HTERT RPE-1 (cell line): Measurements from ENCODE around the gene NEFH.
"Not testable (repeated sequence)": the region's sequence is repeated elsewhere in the genome, so short reads cannot be mapped to it uniquely, and the experiment has no call there.

ENCODE experiments used
- in situ Hi-C: fragments of 300-500 bp; cut with MboI; formaldehyde crosslinking; loops from 4 replicates; pipeline ENCODE4 v1.14.3; 2020; ENCODE audit warnings: low sequenced_read_pairs

NEFH gene

GRCh38 chr22:29479417-29480261, at the start of gene NEFH:
Gene NEFH (plus strand): TSS chr22:29480218. CDS start chr22:29480263, 45 bp downstream.
- in situ Hi-C loops, result no loop called here

- in situ Hi-C loops, result no loop called here
Observed at GRCh38 chr22:29431986-29432385, 48.0 kb upstream of the NEFH start.

- in situ Hi-C loops, result no loop called here
Observed at GRCh38 chr22:29433856-29434255, 46.2 kb upstream of the NEFH start.

- in situ Hi-C loops, result no loop called here
Observed at GRCh38 chr22:29434288-29434687, 45.7 kb upstream of the NEFH start.

- in situ Hi-C loops, result no loop called here
Observed at GRCh38 chr22:29435236-29436136, 44.5 kb upstream of the NEFH start.

- in situ Hi-C loops, result not testable (repeated sequence)
Observed at GRCh38 chr22:29438283-29438682, 41.7 kb upstream of the NEFH start, which contains the start of gene RFPL1. Gene RFPL1 (plus strand): TSS chr22:29438583.

- in situ Hi-C loops, result no loop called here
Observed at GRCh38 chr22:29442976-29443375, 37.0 kb upstream of the NEFH start.

- in situ Hi-C loops, result no loop called here
Observed at GRCh38 chr22:29443452-29443851, 36.6 kb upstream of the NEFH start.

- in situ Hi-C loops, result no loop called here
Observed at GRCh38 chr22:29443861-29444792, 35.9 kb upstream of the NEFH start.

- in situ Hi-C loops, result no loop called here
Observed at GRCh38 chr22:29445508-29445907, 34.5 kb upstream of the NEFH start.

GRCh38 chr22:29447906-29448305, 32.1 kb upstream of the NEFH start:
- in situ Hi-C loops, result no loop called here

GRCh38 chr22:29449296-29449875, 30.6 kb upstream of the NEFH start:
- in situ Hi-C loops, result no loop called here

- in situ Hi-C loops, result no loop called here
Observed at GRCh38 chr22:29450222-29450621, 29.8 kb upstream of the NEFH start.

GRCh38 chr22:29451863-29452262, 28.2 kb upstream of the NEFH start:
- in situ Hi-C loops, result no loop called here

- in situ Hi-C loops, result no loop called here
Observed at GRCh38 chr22:29454276-29454675, 25.7 kb upstream of the NEFH start.

GRCh38 chr22:29456211-29456671, 23.8 kb upstream of the NEFH start:
- in situ Hi-C loops, result no loop called here

- in situ Hi-C loops, result no loop called here
Observed at GRCh38 chr22:29457730-29458129, 22.3 kb upstream of the NEFH start.

GRCh38 chr22:29458551-29458950, 21.5 kb upstream of the NEFH start:
- in situ Hi-C loops, result no loop called here

- in situ Hi-C loops, result no loop called here
Observed at GRCh38 chr22:29459773-29460172, 20.2 kb upstream of the NEFH start.

- in situ Hi-C loops, result no loop called here
Observed at GRCh38 chr22:29461263-29461662, 18.8 kb upstream of the NEFH start.
